Mesenchymal stem cell (in vitro differentiated cells and primary cell): Measurements from ENCODE around the gene UBE2Z.

Source experiments
- DNase-seq: peaks from one replicate; pipeline ENCODE4 v3.0.0-alpha.2; 2013
- H2AFZ ChIP-seq: one replicate; pipeline ENCODE4 v1.6.1; 2013; ENCODE audit warnings: low read depth, mild to moderate bottlenecking, control low read depth, inconsistent platforms, low read length, moderate library complexity
- H2AK5ac ChIP-seq: 2 replicates; pipeline ENCODE4 v1.6.1; 2013; ENCODE audit warnings: low read length, moderate library complexity, mild to moderate bottlenecking, inconsistent platforms; ENCODE audit not compliant: severe bottlenecking
- H2BK120ac ChIP-seq: one replicate; pipeline ENCODE4 v1.6.1; 2013; ENCODE audit warnings: low read depth, mild to moderate bottlenecking, inconsistent platforms, low read length, moderate library complexity
- H2BK12ac ChIP-seq, 2 experiments: one replicate each; pipeline ENCODE4 v1.6.1; 2013; ENCODE audit warnings: inconsistent platforms in 2 of 2, low read length in 2 of 2, mild to moderate bottlenecking in 2 of 2, moderate library complexity in 2 of 2, control low read depth in 1 of 2
- H2BK15ac ChIP-seq: one replicate; pipeline ENCODE4 v1.6.1; 2013; ENCODE audit warnings: mild to moderate bottlenecking, low read depth, inconsistent platforms; ENCODE audit not compliant: poor library complexity, severe bottlenecking
- H2BK5ac ChIP-seq: 2 replicates; pipeline ENCODE4 v1.6.1; 2013; ENCODE audit warnings: low read depth, mild to moderate bottlenecking, low read length, control low read depth, inconsistent platforms; ENCODE audit not compliant: poor library complexity, severe bottlenecking
- H3K14ac ChIP-seq, 2 experiments: one replicate each; pipeline ENCODE4 v1.6.1; 2013; ENCODE audit warnings: inconsistent platforms in 2 of 2, low read length in 2 of 2, control low read depth in 1 of 2, mild to moderate bottlenecking in 1 of 2, moderate library complexity in 1 of 2
- H3K18ac ChIP-seq, 2 experiments: one replicate each; pipeline ENCODE4 v1.6.1; 2013; ENCODE audit warnings: inconsistent platforms in 2 of 2, low read length in 2 of 2, control low read depth in 1 of 2, low read depth in 1 of 2, mild to moderate bottlenecking in 1 of 2
- H3K23ac ChIP-seq, 2 experiments: one replicate each; pipeline ENCODE4 v1.6.1; 2013; ENCODE audit warnings: inconsistent platforms in 2 of 2, low read length in 2 of 2, mild to moderate bottlenecking in 2 of 2, moderate library complexity in 2 of 2, control low read depth in 1 of 2
- H3K27ac ChIP-seq: 2 replicates; pipeline ENCODE4 v1.5.1; 2013; ENCODE audit warnings: mild to moderate bottlenecking, moderate library complexity, low read length, control low read depth, inconsistent platforms; ENCODE audit not compliant: poor library complexity, severe bottlenecking
- H3K27me3 ChIP-seq, 2 experiments: 2 replicates each; pipeline versions ENCODE4 v1.6.1 to v1.7.0; 2013; ENCODE audit warnings: low read length in 2 of 2, mild to moderate bottlenecking in 2 of 2, moderate library complexity in 2 of 2, control low read depth in 1 of 2, inconsistent platforms in 1 of 2; ENCODE audit not compliant: control insufficient read depth in 1 of 2, insufficient read depth in 1 of 2
- H3K36me3 ChIP-seq, 2 experiments: 2 replicates each; pipeline versions ENCODE4 v1.6.1 to v1.7.0; 2013; ENCODE audit warnings: low read length in 2 of 2, control low read depth in 1 of 2, inconsistent platforms in 1 of 2, low read depth in 1 of 2, mild to moderate bottlenecking in 1 of 2; ENCODE audit not compliant: insufficient read depth in 2 of 2, control insufficient read depth in 1 of 2
- H3K4ac ChIP-seq, 2 experiments: one replicate each; pipeline ENCODE4 v1.6.1; 2013; ENCODE audit warnings: inconsistent platforms in 2 of 2, low read length in 2 of 2, mild to moderate bottlenecking in 2 of 2, moderate library complexity in 2 of 2, control low read depth in 1 of 2, low read depth in 1 of 2
- H3K4me1 ChIP-seq: 2 replicates; pipeline ENCODE4 v1.6.1; 2013; ENCODE audit warnings: low read depth, low read length, control low read depth; ENCODE audit not compliant: control insufficient read depth, insufficient read depth
- H3K4me2 ChIP-seq: 2 replicates; pipeline ENCODE4 v1.6.1; 2013; ENCODE audit warnings: low read length, mild to moderate bottlenecking, inconsistent platforms; ENCODE audit not compliant: poor library complexity, severe bottlenecking
- H3K4me3 ChIP-seq, 2 experiments: 2 replicates each; pipeline versions ENCODE4 v1.5.1 to v1.7.0; 2013; ENCODE audit warnings: low read length in 2 of 2, mild to moderate bottlenecking in 2 of 2, control low read depth in 1 of 2, low read depth in 1 of 2; ENCODE audit not compliant: insufficient read depth in 1 of 2
- H3K79me1 ChIP-seq: replicated peaks from 2 replicates; pipeline ENCODE4 v1.6.1; 2013; ENCODE audit warnings: mild to moderate bottlenecking, control low read depth, low read length, inconsistent platforms; ENCODE audit not compliant: poor library complexity, severe bottlenecking
- H3K9ac ChIP-seq: 2 replicates; pipeline ENCODE4 v1.7.0; 2013; ENCODE audit warnings: mild to moderate bottlenecking, low read length, moderate library complexity
- H3K9me3 ChIP-seq: 2 replicates; pipeline ENCODE4 v1.7.0; 2013; ENCODE audit warnings: mild to moderate bottlenecking, low read length; ENCODE audit not compliant: control insufficient read depth
- H4K8ac ChIP-seq: one replicate; pipeline ENCODE4 v1.6.1; 2013; ENCODE audit warnings: inconsistent platforms, mild to moderate bottlenecking, low read length, moderate library complexity
- H4K91ac ChIP-seq: one replicate; pipeline ENCODE4 v1.6.1; 2013; ENCODE audit warnings: mild to moderate bottlenecking, low read length, inconsistent platforms
- WGBS: methylation state at CpG from one replicate; pipeline ENCODE4 v1.1.7; 2013; ENCODE audit warnings: mixed read lengths; 5-methylcytosine and 5-hydroxymethylcytosine counted together

Gene UBE2Z

GRCh38 chr17:48951572-48951971 is 43.4 kb downstream of the UBE2Z start:
- H2BK120ac ChIP-seq, result no peak overlapping the region
- 98% methylated on average over 5 of the region's 5 CpGs for WGBS
- no peak overlapping the region for H2BK5ac ChIP-seq
- no peak overlapping the region for H3K14ac ChIP-seq
- no peaks in the 10 kb centered on the region for H3K4me1 ChIP-seq
- no peaks in the 10 kb centered on the region for H3K36me3 ChIP-seq
- H2BK15ac ChIP-seq, result no peak overlapping the region
- no peak overlapping the region for H3K4me3 ChIP-seq
- H2BK12ac ChIP-seq, result no peak overlapping the region
- H3K9me3 ChIP-seq, result no peaks in the 10 kb centered on the region
- no peak overlapping the region for H3K9ac ChIP-seq
- H4K91ac ChIP-seq, result no peak overlapping the region
- H3K27me3 ChIP-seq, result no peaks in the 10 kb centered on the region
- no peaks in the 10 kb centered on the region for H3K79me1 ChIP-seq
- no peak overlapping the region for H2AFZ ChIP-seq
- no peak overlapping the region for H3K4me2 ChIP-seq
- H3K27ac ChIP-seq, result no peak overlapping the region
- H4K8ac ChIP-seq, result no peak overlapping the region
- H2AK5ac ChIP-seq, result no peak overlapping the region
- no peak overlapping the region for H3K23ac ChIP-seq
- H3K18ac ChIP-seq, result no peak overlapping the region
- H3K4ac ChIP-seq, result no peak overlapping the region
- no peak for DNase-seq

- Histone ChIP-seq H3K4me1 (no peaks in the 10 kb centered on the region), H3K4me2 (no peak overlapping the region), H4K91ac (no peak overlapping the region), H2BK5ac (no peak overlapping the region), H3K4me3 (no peak overlapping the region), H3K27me3 (no peaks in the 10 kb centered on the region), H3K4ac (peak overlapping the region in 1 of 2 experiments; percentile 21), H2BK15ac (no peak overlapping the region), H3K18ac (peak overlapping the region in 1 of 2 experiments; percentile 48), H3K9me3 (no peaks in the 10 kb centered on the region), H3K27ac (no peak overlapping the region), H4K8ac (no peak overlapping the region), H3K79me1 (no peaks in the 10 kb centered on the region), H2BK12ac (no peak overlapping the region), H3K36me3 (no peaks in the 10 kb centered on the region), H2AFZ (no peak overlapping the region), H2AK5ac (no peak overlapping the region), H3K14ac (no peak overlapping the region), H3K23ac (no peak overlapping the region), H2BK120ac (no peak overlapping the region), H3K9ac (no peak overlapping the region)
- WGBS, result 71% methylated on average over 3 of the region's 5 CpGs
- peak; percentile 48 for DNase-seq
Observed at GRCh38 chr17:48952904-48953303, 44.7 kb downstream of the UBE2Z start.

GRCh38 chr17:48954300-48954755 is 46.1 kb downstream of the UBE2Z start:
- 26% methylated on average over 6 of the region's 7 CpGs for WGBS
- Histone ChIP-seq H4K8ac (no peak overlapping the region), H3K14ac (no peak overlapping the region), H2BK15ac (no peak overlapping the region), H3K9me3 (no peaks in the 10 kb centered on the region), H2BK5ac (no peak overlapping the region), H2AK5ac (no peak overlapping the region), H2BK12ac (peak overlapping the region in 1 of 2 experiments; percentile 1), H3K27ac (no peak overlapping the region), H2BK120ac (no peak overlapping the region), H3K23ac (no peak overlapping the region), H3K4me3 (no peak overlapping the region), H3K18ac (no peak overlapping the region), H2AFZ (no peak overlapping the region), H4K91ac (no peak overlapping the region), H3K9ac (no peak overlapping the region), H3K4me1 (no peaks in the 10 kb centered on the region), H3K4ac (no peak overlapping the region), H3K27me3 (no peaks in the 10 kb centered on the region), H3K36me3 (no peaks in the 10 kb centered on the region), H3K4me2 (no peak overlapping the region), H3K79me1 (no peaks in the 10 kb centered on the region)
- peak; percentile 72 for DNase-seq

GRCh38 chr17:48960834-48961515 is 52.8 kb downstream of the UBE2Z start:
- Histone ChIP-seq H3K9ac (peak overlapping the region; percentile 77), H3K79me1 (no peaks in the 10 kb centered on the region), H2BK5ac (no peak overlapping the region), H3K4me1 (peaks cover 17% of the 10 kb centered on the region), H2BK120ac (no peak overlapping the region), H2BK12ac (peak overlapping the region; percentile 19 to 76), H2AK5ac (no peak overlapping the region), H3K4ac (peak overlapping the region in 1 of 2 experiments; percentile 51), H4K8ac (peak overlapping the region; percentile 78), H3K14ac (no peak overlapping the region), H3K23ac (peak overlapping the region in 1 of 2 experiments; percentile 61), H4K91ac (no peak overlapping the region), H3K4me2 (no peak overlapping the region), H2AFZ (peak overlapping the region; percentile 29), H2BK15ac (peak overlapping the region; percentile 52), H3K4me3 (peak overlapping the region in 1 of 2 experiments; percentile 55), H3K36me3 (no peaks in the 10 kb centered on the region), H3K27me3 (no peaks in the 10 kb centered on the region), H3K27ac (no peak overlapping the region), H3K9me3 (no peaks in the 10 kb centered on the region), H3K18ac (peak overlapping the region in 1 of 2 experiments; percentile 64)
- 48% methylated on average over 11 of the region's 11 CpGs for WGBS
- DNase-seq, result no peak
